H1 (cell line): Measurements from ENCODE around the gene ESR1. TPM values are rescaled to one million over a fixed set of nuclear protein-coding genes. Genes with fewer than 3 reads are reported as not detected.
A peak's percentile ranks its signal among the peaks of the same experiment; 100 is the strongest.

ENCODE experiments used
- CTCF ChIA-PET: fragments of 300-600 bp; sonication (Branson Sonifier 250); formaldehyde crosslinking; loops from one replicate; lab custom pipeline; 2021; ENCODE audit not compliant: partially characterized antibody; lab: Charles Lee
- POLR2A ChIA-PET: fragments of 300-600 bp; sonication (Branson Sonifier 250); formaldehyde crosslinking; loops from one replicate; lab custom pipeline; 2021; ENCODE audit warnings: inconsistent platforms; ENCODE audit not compliant: partially characterized antibody; lab: Charles Lee
- DNase-seq, 2 experiments: peaks; one replicate each; pipeline versions ENCODE4 v3.0.0 to v3.0.0-alpha.2; 2010 to 2022; ENCODE audit warnings: low spot score in 2 of 2, low read depth in 1 of 2, mixed read lengths in 1 of 2
- FAIRE-seq: peaks from 2 replicates; lab custom pipeline; 2011; peaks lifted over from hg19 to GRCh38; lab: Jason Lieb, UNC
- H2AFZ ChIP-seq: 2 replicates; pipeline ENCODE4 v1.8.1; 2012; ENCODE audit warnings: low read length, inconsistent platforms
- H2AK5ac ChIP-seq: 2 replicates; pipeline ENCODE4 v1.6.1; 2013; ENCODE audit warnings: low read depth, low read length
- H2BK120ac ChIP-seq: replicated peaks from 2 replicates; pipeline ENCODE3; 2013; ENCODE audit warnings: low read depth, low read length, inconsistent platforms
- H2BK12ac ChIP-seq: 2 replicates; pipeline ENCODE4 v1.6.1; 2013; ENCODE audit warnings: low read depth, low read length
- H2BK15ac ChIP-seq: 2 replicates; pipeline ENCODE4 v1.6.1; 2013; ENCODE audit warnings: low read length
- H2BK20ac ChIP-seq: 2 replicates; pipeline ENCODE4 v1.6.1; 2013; ENCODE audit warnings: low read length
- H2BK5ac ChIP-seq: 2 replicates; pipeline ENCODE4 v1.6.1; 2013; ENCODE audit warnings: low read depth, low read length
- H3K14ac ChIP-seq: 2 replicates; pipeline ENCODE4 v1.6.1; 2013; ENCODE audit warnings: inconsistent platforms; ENCODE audit not compliant: insufficient read length
- H3K18ac ChIP-seq: 2 replicates; pipeline ENCODE4 v1.6.1; 2013; ENCODE audit warnings: low read length; ENCODE audit errors: extremely low read depth
- H3K23ac ChIP-seq: 2 replicates; pipeline ENCODE4 v1.6.1; 2013; ENCODE audit warnings: inconsistent platforms; ENCODE audit not compliant: insufficient read length
- H3K23me2 ChIP-seq: 2 replicates; pipeline ENCODE4 v1.6.1; 2013; ENCODE audit warnings: low read depth, low read length
- H3K27ac ChIP-seq: 2 replicates; pipeline ENCODE4 v1.6.1; 2011; ENCODE audit warnings: low read depth, low read length, inconsistent platforms
- H3K27me3 ChIP-seq, 4 experiments: replicated peaks in 1 of 4; 1 replicate in 1 of 4; 2 replicates in 3 of 4; pipeline versions ENCODE4 v1.6.1 to v1.8.1; 2011 to 2013; ENCODE audit warnings: low read length in 3 of 4, mild to moderate bottlenecking in 3 of 4, inconsistent platforms in 2 of 4, mixed read lengths in 2 of 4, moderate library complexity in 1 of 4; ENCODE audit not compliant: control insufficient read depth in 3 of 4, insufficient read depth in 3 of 4; ENCODE audit errors: extremely low read depth in 1 of 4
- H3K36me3 ChIP-seq, 4 experiments: 2 replicates each; pipeline versions ENCODE4 v1.6.1 to v1.8.1; 2011 to 2013; ENCODE audit warnings: mild to moderate bottlenecking in 4 of 4, low read length in 3 of 4, moderate library complexity in 2 of 4, control low read depth in 1 of 4, inconsistent platforms in 1 of 4; ENCODE audit not compliant: insufficient read depth in 4 of 4, control insufficient read depth in 2 of 4
- H3K4ac ChIP-seq: replicated peaks from 2 replicates; pipeline ENCODE3; 2013; ENCODE audit warnings: low read length, low read depth, mixed read lengths, inconsistent platforms; ENCODE audit not compliant: insufficient read length
- H3K4me1 ChIP-seq, 4 experiments: replicated peaks in 1 of 4; 1 replicate in 1 of 4; 2 replicates in 3 of 4; pipeline versions ENCODE4 v1.6.1 to v1.8.1; 2011 to 2013; ENCODE audit warnings: low read length in 3 of 4, inconsistent platforms in 2 of 4, mixed read lengths in 1 of 4; ENCODE audit not compliant: insufficient read depth in 4 of 4, control insufficient read depth in 3 of 4
- H3K4me2 ChIP-seq, 2 experiments: 2 replicates each; pipeline versions ENCODE4 v1.6.1 to v1.8.1; 2011 to 2013; ENCODE audit warnings: low read depth in 2 of 2, low read length in 2 of 2, control low read depth in 1 of 2, inconsistent platforms in 1 of 2, mild to moderate bottlenecking in 1 of 2; ENCODE audit not compliant: insufficient read depth in 1 of 2
- H3K4me3 ChIP-seq, 4 experiments: fragments of 200-600, 300-600 bp in 1 of 4; sonication (generic), shearing (Covaris generic), sonication (Bioruptor Twin) in 1 of 4; 2 replicates each; pipeline versions ENCODE4 v1.5.1 to v1.8.1; 2011 to 2016; ENCODE audit warnings: low read length in 4 of 4, low read depth in 3 of 4, control low read depth in 2 of 4, inconsistent platforms in 2 of 4, mild to moderate bottlenecking in 2 of 4, mixed read lengths in 1 of 4, moderate library complexity in 1 of 4; ENCODE audit not compliant: insufficient read depth in 2 of 4; ENCODE audit errors: extremely low read depth in 1 of 4
- H3K56ac ChIP-seq: replicated peaks from 2 replicates; pipeline ENCODE3; 2013; ENCODE audit warnings: low read depth, mild to moderate bottlenecking, mixed read lengths, low read length, inconsistent platforms; ENCODE audit not compliant: insufficient read length
- H3K79me1 ChIP-seq: 2 replicates; pipeline ENCODE4 v1.6.1; 2013; ENCODE audit warnings: low read depth, low read length, control low read depth
- H3K79me2 ChIP-seq, 2 experiments: 2 replicates each; pipeline versions ENCODE4 v1.6.1 to v1.8.1; 2012 to 2013; ENCODE audit warnings: low read length in 2 of 2, mild to moderate bottlenecking in 2 of 2, inconsistent platforms in 1 of 2; ENCODE audit not compliant: insufficient read depth in 2 of 2, control insufficient read depth in 1 of 2
- H3K9ac ChIP-seq, 4 experiments: replicated peaks in 1 of 4; 1 replicate in 1 of 4; 2 replicates in 3 of 4; pipeline versions ENCODE4 v1.6.1 to v1.8.1; 2011 to 2013; ENCODE audit warnings: low read depth in 3 of 4, low read length in 3 of 4, control low read depth in 2 of 4, mild to moderate bottlenecking in 2 of 4, moderate library complexity in 2 of 4, inconsistent platforms in 1 of 4; ENCODE audit errors: extremely low read depth in 1 of 4
- H3K9me3 ChIP-seq, 2 experiments: 2 replicates each; pipeline versions ENCODE4 v1.6.1 to v1.8.1; 2012 to 2013; ENCODE audit warnings: mild to moderate bottlenecking in 2 of 2, moderate library complexity in 2 of 2, control low read depth in 1 of 2, inconsistent platforms in 1 of 2, low read depth in 1 of 2, low read length in 1 of 2, mixed read lengths in 1 of 2; ENCODE audit not compliant: insufficient read depth in 2 of 2
- H4K20me1 ChIP-seq, 2 experiments: replicated peaks in 1 of 2; 2 replicates each; pipeline versions ENCODE3 to v1.8.1; 2011 to 2013; ENCODE audit warnings: inconsistent platforms in 2 of 2, low read length in 2 of 2, mild to moderate bottlenecking in 1 of 2; ENCODE audit not compliant: insufficient read depth in 2 of 2, control insufficient read depth in 1 of 2
- H4K5ac ChIP-seq: 2 replicates; pipeline ENCODE4 v1.6.1; 2013; ENCODE audit warnings: low read length, low read depth, mixed read lengths, inconsistent platforms; ENCODE audit not compliant: insufficient read length
- H4K8ac ChIP-seq: 2 replicates; pipeline ENCODE4 v1.8.0; 2013; ENCODE audit warnings: mild to moderate bottlenecking, moderate library complexity, low read length, inconsistent platforms; ENCODE audit not compliant: insufficient read depth; ENCODE audit errors: extremely low read depth
- H4K91ac ChIP-seq: replicated peaks from 2 replicates; pipeline ENCODE3; 2013; ENCODE audit warnings: low read length, mixed read lengths, inconsistent platforms; ENCODE audit not compliant: insufficient read length
- RAD21 ChIP-seq, 2 experiments: IDR thresholded peaks in 1 of 2; conservative IDR thresholded peaks in 1 of 2; 2 replicates each; pipeline ENCODE4 v1.6.1; 2011; ENCODE audit warnings: low read depth in 2 of 2, low read length in 2 of 2, improper control_type of control experiment in 1 of 2, inconsistent platforms in 1 of 2, mild to moderate bottlenecking in 1 of 2, moderate library complexity in 1 of 2
- ZNF274 ChIP-seq: IDR thresholded peaks from 2 replicates; pipeline ENCODE4 v1.7.0; 2012; ENCODE audit warnings: low read length, borderline replicate concordance; ENCODE audit errors: extremely low read depth
- whole genome bisulfite sequencing, 2 experiments: shearing (Covaris generic) in 1 of 2; methylation state at CpG; one replicate each; pipeline versions ENCODE4 v1.1.6 to v1.1.7; 2013 to 2015; ENCODE audit warnings: low lambda C conversion rate in 2 of 2, mixed read lengths in 2 of 2, inconsistent platforms in 1 of 2, low coverage in 1 of 2, missing lambda C conversion rate in 1 of 2; ENCODE audit not compliant: insufficient replicate concordance in 2 of 2, insufficient coverage in 1 of 2, insufficient read length in 1 of 2; ENCODE audit errors: extremely low coverage in 1 of 2, missing lambda C conversion rate in 1 of 2; 5-methylcytosine and 5-hydroxymethylcytosine counted together
- polyA plus RNA-seq, 7 experiments: library from polyadenylated mRNA; depleted of rRNA in 3 of 7; stranded (reverse) in 5 of 7; unstranded in 2 of 7; fragments of >200 nt in 5 of 7; fragments of 200-250 nt in 2 of 7; gene quantifications; 1 replicate in 5 of 7; 2 replicates in 1 of 7; 4 replicates in 1 of 7; pipeline versions ENCODE4 v1.2.1 to v1.2.3, GENCODE V29; 2011 to 2013; ENCODE audit warnings: missing spikeins in 2 of 7, mixed read lengths in 2 of 7
- total RNA-seq: library from RNA; stranded (reverse); fragmentation: NEBNext Ultra II Directional; extraction: Animal tissue kit (Norgen Biotek cat#: 25700); gene quantifications from 2 replicates; pipeline ENCODE4 v1.2.1, GENCODE V29; 2021
- TF ChIP-seq, protein P1 (sequence below), 3 experiments: IDR thresholded peaks; 1 replicate in 2 of 3; 2 replicates in 1 of 3; pipeline versions ENCODE4 v1.5.1 to v1.6.1; 2011; ENCODE audit warnings: low read length in 3 of 3, mild to moderate bottlenecking in 3 of 3, inconsistent platforms in 2 of 3, low read depth in 1 of 3, moderate library complexity in 1 of 3; ENCODE audit not compliant: insufficient read depth in 1 of 3; ENCODE audit errors: control extremely low read depth in 1 of 3

Gene ESR1
- total and polyA plus RNA-seq, 2 of the 8 experiments (the other 6 are each of a cell fraction or from before 2014, with no cell fraction given) = 0.03 to 0.17 TPM

DNA sequence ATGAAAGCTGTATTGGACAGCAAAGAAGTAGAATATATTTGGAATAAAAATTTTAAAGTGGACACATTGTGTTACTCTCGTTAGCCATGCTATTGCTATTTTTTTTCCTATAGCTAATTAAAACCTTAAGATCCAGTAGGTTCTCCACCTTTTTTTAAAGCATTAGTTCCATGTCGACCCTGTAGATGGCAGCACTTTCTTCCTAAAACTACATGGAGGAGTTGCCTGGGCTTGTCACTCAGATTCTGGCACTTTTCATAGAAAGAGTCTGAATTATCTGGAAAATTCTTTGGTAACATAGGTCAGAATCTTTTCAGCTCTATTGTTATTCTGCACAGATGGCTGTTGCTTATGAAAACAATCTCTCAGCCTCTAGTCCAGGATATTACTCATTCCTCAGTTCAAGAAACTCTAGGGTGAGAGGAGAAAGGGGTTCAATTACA, 42.0 kb upstream of the ESR1 start:
- no peak overlapping the region for H3K56ac ChIP-seq
- H3K79me2 ChIP-seq = no peaks in the 10 kb centered on the region
- TF ChIP-seq, protein P1, sequence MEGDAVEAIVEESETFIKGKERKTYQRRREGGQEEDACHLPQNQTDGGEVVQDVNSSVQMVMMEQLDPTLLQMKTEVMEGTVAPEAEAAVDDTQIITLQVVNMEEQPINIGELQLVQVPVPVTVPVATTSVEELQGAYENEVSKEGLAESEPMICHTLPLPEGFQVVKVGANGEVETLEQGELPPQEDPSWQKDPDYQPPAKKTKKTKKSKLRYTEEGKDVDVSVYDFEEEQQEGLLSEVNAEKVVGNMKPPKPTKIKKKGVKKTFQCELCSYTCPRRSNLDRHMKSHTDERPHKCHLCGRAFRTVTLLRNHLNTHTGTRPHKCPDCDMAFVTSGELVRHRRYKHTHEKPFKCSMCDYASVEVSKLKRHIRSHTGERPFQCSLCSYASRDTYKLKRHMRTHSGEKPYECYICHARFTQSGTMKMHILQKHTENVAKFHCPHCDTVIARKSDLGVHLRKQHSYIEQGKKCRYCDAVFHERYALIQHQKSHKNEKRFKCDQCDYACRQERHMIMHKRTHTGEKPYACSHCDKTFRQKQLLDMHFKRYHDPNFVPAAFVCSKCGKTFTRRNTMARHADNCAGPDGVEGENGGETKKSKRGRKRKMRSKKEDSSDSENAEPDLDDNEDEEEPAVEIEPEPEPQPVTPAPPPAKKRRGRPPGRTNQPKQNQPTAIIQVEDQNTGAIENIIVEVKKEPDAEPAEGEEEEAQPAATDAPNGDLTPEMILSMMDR (IDR thresholded peaks at IDR 0.05; ENCODE audit: control extremely low read depth in 1 of 3, insufficient read depth in 1 of 3, low read depth in 1 of 3, low read length in 3 of 3) = peak in 2 of 3 experiments; percentile 58 to 62; a peak in 3 of 4 replicates
- TF ChIP-seq RAD21 (IDR thresholded peaks at IDR 0.05 in 1 of 2, conservative IDR thresholded peaks at IDR 0.05 in 1 of 2; ENCODE audit: low read depth in 2 of 2, low read length in 2 of 2) (peak; percentile 79), ZNF274 (no peak)
- peak overlapping the region; percentile 39; the same call in 1 of the 2 replicates for H2AFZ ChIP-seq
- no peak overlapping the region for H2BK15ac ChIP-seq
- H3K14ac ChIP-seq = no peak overlapping the region
- H2BK5ac ChIP-seq = no peak overlapping the region
- no peaks in the 10 kb centered on the region for H3K36me3 ChIP-seq
- H4K5ac ChIP-seq = no peak overlapping the region
- FAIRE-seq (peak; percentile 80), DNase-seq (no peak)
- H3K4me1 ChIP-seq = peaks cover 0 to 9% (median 2%) of the 10 kb centered on the region in 4 experiments; a peak in 3 of 7 replicates
- H3K18ac ChIP-seq = no peak overlapping the region
- CTCF ChIA-PET = interaction anchor here (0.6 to 3.0 kb wide), 44 partner anchors 8 to 1183 kb away, joined by 3 to 31 read pairs (median 3); partner anchors contain the start of gene ESR1
- H2BK12ac ChIP-seq = no peak overlapping the region
- no peaks in the 10 kb centered on the region for H4K20me1 ChIP-seq
- peaks cover 1% of the 10 kb centered on the region; the same call in 1 of the 2 replicates for H3K23me2 ChIP-seq
- H4K8ac ChIP-seq = no peak overlapping the region
- no peak overlapping the region for H3K4ac ChIP-seq
- no peak overlapping the region for H3K9ac ChIP-seq
- no peak overlapping the region for H3K27ac ChIP-seq
- H3K79me1 ChIP-seq = no peaks in the 10 kb centered on the region
- POLR2A ChIA-PET = no interaction called here
- H3K4me3 ChIP-seq = no peak overlapping the region
- H3K23ac ChIP-seq = no peak overlapping the region
- H3K4me2 ChIP-seq = no peak overlapping the region
- WGBS, 2 experiments = 3% methylated on average over 2 of the region's 2 CpGs; no CpG with 5 or more reads in 1 of the 2 experiments
- peak overlapping the region; percentile 12 for H4K91ac ChIP-seq
- no peak overlapping the region for H2BK120ac ChIP-seq
- no peak overlapping the region for H2AK5ac ChIP-seq
- H2BK20ac ChIP-seq = no peak overlapping the region
- H3K9me3 ChIP-seq = no peaks in the 10 kb centered on the region
- peaks cover 0 to 1% (median 0%) of the 10 kb centered on the region in 4 experiments; a peak in 1 of 7 replicates for H3K27me3 ChIP-seq
